BE2C (cell line): ENCODE data around the gene PCBP3.
"Not testable (repeated sequence)": the region's sequence is repeated elsewhere in the genome, so short reads cannot be mapped to it uniquely, and the experiment has no call there.

Experiments
- DNase-seq: peaks from one replicate; pipeline ENCODE4 v3.0.0-alpha.2; 2020
- H3K27me3 ChIP-seq: fragments of 250-450 bp; sonication (Bioruptor Pico); 2 replicates; pipeline ENCODE4 v1.5.1; 2020; ENCODE audit warnings: mild to moderate bottlenecking
- H3K36me3 ChIP-seq: fragments of 250-450 bp; sonication (Bioruptor Pico); 2 replicates; pipeline ENCODE4 v1.5.1; 2020; ENCODE audit warnings: mild to moderate bottlenecking
- H3K4me1 ChIP-seq: fragments of 250-450 bp; sonication (Bioruptor Pico); 2 replicates; pipeline ENCODE4 v1.5.1; 2020
- H3K4me3 ChIP-seq: 2 replicates; pipeline ENCODE4 v1.5.1; 2011; ENCODE audit warnings: low read depth, low read length
- H3K9me3 ChIP-seq: fragments of 250-450 bp; sonication (Bioruptor Pico); 2 replicates; pipeline ENCODE4 v1.5.1; 2020
- CTCF ChIP-seq: IDR thresholded peaks from 2 replicates; pipeline ENCODE4 v1.5.1; 2012; ENCODE audit warnings: mild to moderate bottlenecking, low read depth, low read length

Gene PCBP3

GRCh38 chr21:45598666-45599065, 44.9 kb upstream of the PCBP3 start:
- H3K9me3 ChIP-seq: no peaks in the 10 kb centered on the region
- H3K4me1 ChIP-seq: peaks cover 13% of the 10 kb centered on the region
- H3K4me3 ChIP-seq: no peak overlapping the region
- H3K36me3 ChIP-seq: peaks cover 45% of the 10 kb centered on the region
- H3K27me3 ChIP-seq: no peaks in the 10 kb centered on the region
- TF ChIP-seq CTCF: no peak
- DNase-seq: peak; percentile 4

GRCh38 chr21:45599146-45599581, 44.4 kb upstream of the PCBP3 start:
- H3K9me3 ChIP-seq: no peaks in the 10 kb centered on the region
- H3K36me3 ChIP-seq: peaks cover 45% of the 10 kb centered on the region
- DNase-seq: peak; percentile 3
- peaks cover 13% of the 10 kb centered on the region for H3K4me1 ChIP-seq
- H3K4me3 ChIP-seq: no peak overlapping the region
- no peaks in the 10 kb centered on the region for H3K27me3 ChIP-seq
- TF ChIP-seq CTCF: no peak

GRCh38 chr21:45600248-45600647, 43.3 kb upstream of the PCBP3 start:
- H3K4me3 ChIP-seq: no peak overlapping the region
- peaks cover 45% of the 10 kb centered on the region for H3K36me3 ChIP-seq
- H3K4me1 ChIP-seq: peaks cover 13% of the 10 kb centered on the region
- no peaks in the 10 kb centered on the region for H3K9me3 ChIP-seq
- no peak for TF ChIP-seq CTCF
- no peaks in the 10 kb centered on the region for H3K27me3 ChIP-seq
- no peak for DNase-seq

- Histone ChIP-seq H3K4me1 (peaks cover 8% of the 10 kb centered on the region), H3K4me3 (no peak overlapping the region), H3K9me3 (no peaks in the 10 kb centered on the region), H3K36me3 (peaks cover 45% of the 10 kb centered on the region), H3K27me3 (no peaks in the 10 kb centered on the region)
- DNase-seq: no peak
- no peak for TF ChIP-seq CTCF
These were observed 42.0 kb upstream of the PCBP3 start for GRCh38 chr21:45601551-45601950.

- no peak for TF ChIP-seq CTCF
- Histone ChIP-seq H3K9me3 (no peaks in the 10 kb centered on the region), H3K4me3 (no peak overlapping the region), H3K36me3 (peaks cover 41% of the 10 kb centered on the region), H3K4me1 (peaks cover 4% of the 10 kb centered on the region; the same call in 1 of the 2 replicates), H3K27me3 (no peaks in the 10 kb centered on the region)
- DNase-seq: no peak
These were observed 41.4 kb upstream of the PCBP3 start for GRCh38 chr21:45602106-45602505.

GRCh38 chr21:45603481-45603880, 40.0 kb upstream of the PCBP3 start:
- Histone ChIP-seq H3K4me3 (no peak overlapping the region), H3K4me1 (peaks cover 4% of the 10 kb centered on the region), H3K36me3 (peaks cover 29% of the 10 kb centered on the region), H3K27me3 (peaks cover 8% of the 10 kb centered on the region), H3K9me3 (no peaks in the 10 kb centered on the region)
- DNase-seq: no peak
- TF ChIP-seq CTCF: no peak

GRCh38 chr21:45604681-45605080, 38.8 kb upstream of the PCBP3 start:
- not testable (repeated sequence) for H3K9me3 ChIP-seq, H3K4me1 ChIP-seq, H3K4me3 ChIP-seq, DNase-seq
- H3K27me3 ChIP-seq: peaks cover 11% of the 10 kb centered on the region
- peaks cover 18% of the 10 kb centered on the region; the same call in 1 of the 2 replicates for H3K36me3 ChIP-seq
